HG03521 (cell line): Measurements from ENCODE around the gene NUMB.

ENCODE experiments used
- ATAC-seq: cut with Tn5 transposase; IDR thresholded peaks from one replicate; pipeline ENCODE4 v1.9.1; 2021; ENCODE audit warnings: mild to moderate bottlenecking, moderate library complexity; ENCODE audit not compliant: unreplicated experiment

NUMB gene

DNA sequence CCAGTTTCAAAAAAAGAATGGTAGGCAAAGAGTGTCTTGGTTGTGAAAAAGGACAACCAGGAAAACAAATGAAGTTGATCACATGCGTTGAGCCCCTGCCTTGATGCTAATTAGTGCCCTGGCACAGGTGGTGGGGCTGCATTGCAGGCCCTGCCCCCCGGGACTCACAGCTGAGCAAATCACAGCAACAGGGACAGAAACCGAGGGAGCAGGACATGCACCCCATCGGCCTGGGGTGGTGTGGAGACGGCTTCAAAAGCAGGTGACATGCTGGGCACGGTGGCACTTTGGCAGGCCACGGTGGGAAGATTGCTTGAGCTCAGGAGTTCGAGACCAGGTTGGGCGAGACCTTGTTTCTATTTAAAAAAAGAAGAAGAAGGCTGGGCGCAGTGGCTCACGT is 222.2 kb downstream of the NUMB start:
- ATAC-seq = no peak

DNA sequence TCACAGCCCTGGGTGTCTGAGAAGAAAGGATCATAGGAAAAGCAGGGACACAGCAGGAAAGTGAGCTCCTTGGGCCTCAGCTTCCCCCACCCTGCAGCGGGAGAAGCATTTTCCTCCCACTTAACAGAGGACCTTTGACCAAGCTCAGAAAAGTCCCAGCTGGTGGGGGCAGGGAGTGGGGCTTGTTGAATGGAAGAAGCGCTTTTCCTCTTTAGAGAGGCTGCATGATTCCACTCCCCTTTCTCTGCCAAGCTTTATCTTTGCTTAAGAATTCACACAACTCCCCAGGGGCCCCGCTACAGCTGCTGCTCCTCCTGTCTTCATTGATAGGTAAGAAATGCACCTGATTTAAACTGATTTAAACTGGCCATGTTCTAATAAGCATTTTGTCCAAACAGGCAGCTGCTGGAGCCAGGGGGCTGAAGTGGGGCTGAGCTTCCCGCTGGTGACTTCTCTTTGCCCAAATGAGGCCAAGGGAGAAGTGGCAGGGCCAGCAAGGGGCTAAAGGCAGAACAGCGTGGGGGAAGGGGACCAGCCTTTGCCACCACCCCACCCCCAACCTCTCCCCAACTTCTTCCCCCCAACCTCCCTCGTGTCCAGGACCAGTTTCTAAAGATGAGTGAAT is 222.7 kb downstream of the NUMB start:
- no peak for ATAC-seq

- ATAC-seq = no peak
Measured at GRCh38 chr14:73234586-73235394, 223.6 kb downstream of the NUMB start.

- no peak for ATAC-seq
Measured at GRCh38 chr14:73234029-73234428, 224.3 kb downstream of the NUMB start.

DNA sequence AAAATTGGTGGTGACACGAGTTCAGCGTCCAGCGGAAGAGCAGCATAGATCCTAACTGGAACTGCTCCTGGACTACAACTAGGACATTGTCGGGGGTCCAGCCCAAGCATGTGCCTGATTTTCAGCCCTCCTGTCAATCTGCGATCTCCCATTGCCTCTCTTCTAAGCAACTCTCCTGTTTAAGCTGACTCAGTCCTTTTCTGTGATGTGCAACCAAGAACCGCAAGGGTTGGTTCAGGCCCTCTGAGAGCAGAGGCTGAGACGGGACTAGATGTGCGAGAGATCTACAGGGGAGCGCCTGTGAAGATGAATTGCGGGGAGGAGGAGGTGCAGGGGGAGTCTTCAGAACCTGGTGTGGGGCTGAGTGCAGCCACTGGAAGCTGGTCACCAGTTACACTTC is 224.8 kb downstream of the NUMB start:
- no peak for ATAC-seq

GRCh38 chr14:73232984-73233383 is 225.4 kb downstream of the NUMB start:
- no peak for ATAC-seq

DNA sequence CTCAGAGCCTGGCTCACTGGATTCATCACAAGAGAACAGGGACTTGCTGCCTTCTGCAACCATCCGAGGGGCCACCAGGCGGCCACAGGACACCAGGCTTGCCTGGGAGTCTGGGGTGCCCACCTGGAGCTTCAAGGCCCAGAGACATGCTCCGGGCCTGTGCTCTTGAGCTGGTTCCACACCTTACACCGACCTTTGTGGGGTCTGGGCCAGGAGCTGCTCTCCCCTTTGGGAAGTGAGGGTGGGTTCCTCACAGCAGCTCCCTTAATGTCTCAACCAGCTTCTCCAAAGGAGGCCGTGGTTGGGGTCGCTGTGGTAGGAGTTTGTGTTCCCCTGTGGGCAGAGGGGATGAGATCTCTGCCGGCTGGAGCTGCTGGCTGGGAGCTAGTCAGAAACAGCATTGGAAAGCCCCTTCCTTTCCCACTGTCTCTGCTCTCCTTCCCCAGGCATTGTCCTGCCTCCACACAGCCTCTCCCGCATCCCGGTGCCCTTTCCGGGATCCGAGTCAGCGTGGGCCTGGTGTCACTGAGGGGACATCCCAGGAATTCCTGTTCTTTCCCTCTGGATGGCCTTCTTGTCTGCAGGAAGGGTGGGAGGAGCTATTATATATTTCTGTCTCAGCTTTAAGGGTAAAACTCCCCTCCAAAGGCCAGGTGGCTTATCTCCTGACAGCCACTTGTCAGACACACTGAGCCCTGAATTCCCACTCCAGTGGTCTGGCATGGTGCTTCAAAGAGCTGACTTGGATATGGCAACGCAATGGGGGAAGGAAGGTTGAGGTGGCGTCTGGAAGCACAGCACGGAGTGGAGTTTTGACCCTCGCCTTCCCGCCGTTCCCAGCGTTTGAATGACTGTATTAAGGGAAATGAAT is 226.1 kb downstream of the NUMB start:
- no peak for ATAC-seq

GRCh38 chr14:73230051-73230450 is 228.3 kb downstream of the NUMB start:
- no peak for ATAC-seq

- ATAC-seq = no peak
Measured at GRCh38 chr14:73227812-73228781, 230.2 kb downstream of the NUMB start.

DNA sequence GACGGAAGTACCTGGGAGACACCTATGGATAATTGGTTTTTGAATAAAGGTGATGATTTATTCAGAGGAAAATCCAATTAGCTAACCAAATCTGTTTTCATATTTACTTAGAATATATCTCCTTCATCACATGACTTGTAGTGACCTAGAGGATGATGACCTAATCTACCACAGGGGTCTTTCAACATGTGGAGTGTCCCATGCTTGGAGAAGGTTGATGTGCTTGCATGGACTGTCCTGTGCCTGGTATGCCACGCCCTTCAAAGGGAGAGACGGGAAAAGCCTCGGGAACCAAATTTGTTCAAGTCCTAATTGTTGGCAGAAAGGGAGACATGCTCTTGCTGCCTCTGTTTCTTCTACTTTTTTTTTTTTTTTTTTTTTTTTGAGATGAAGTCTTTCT is 232.8 kb downstream of the NUMB start:
- ATAC-seq = no peak
